ENCODE measurements around the gene HMGN2.
A peak's percentile ranks its signal among the peaks of the same experiment; 100 is the strongest.

HMGN2 gene

GRCh38 chr1:26470878-26471497, 1.3 kb upstream of the HMGN2 start:
- no peak for DNase-seq (ENCODE audit: low read depth, low spot score)
- Histone ChIP-seq H3K27me3 (ENCODE audit: insufficient read depth, insufficient read length) (no peaks in the 10 kb centered on the region), H3K4me3 (ENCODE audit: insufficient read length, low read depth) (peak overlapping the region; percentile 79), H3K4me1 (ENCODE audit: insufficient read depth, insufficient read length) (peaks cover 26% of the 10 kb centered on the region), H3K9me3 (ENCODE audit: insufficient read depth, low read length) (no peaks in the 10 kb centered on the region), H3K9ac (ENCODE audit: insufficient read length, low read depth) (peak overlapping the region; percentile 92), H3K36me3 (ENCODE audit: insufficient read depth, insufficient read length, low read length) (peaks cover 64% of the 10 kb centered on the region)
- TF ChIP-seq ZNF274 (IDR thresholded peaks at IDR 0.05; ENCODE audit: low read depth, low read length) (no peak), YY1 (IDR thresholded peaks at IDR 0.05; ENCODE audit: insufficient read depth, insufficient read length) (no peak), SUZ12 (IDR thresholded peaks at IDR 0.05; ENCODE audit: extremely low read depth, insufficient read depth, insufficient read length) (no peak)

GRCh38 chr1:26471498-26472319, 531 bp upstream of the HMGN2 start:
- Histone ChIP-seq H3K4me3 (ENCODE audit: insufficient read length, low read depth) (peak overlapping the region; percentile 79), H3K27me3 (ENCODE audit: insufficient read depth, insufficient read length) (no peaks in the 10 kb centered on the region), H3K9ac (ENCODE audit: insufficient read length, low read depth) (peak overlapping the region; percentile 92), H3K9me3 (ENCODE audit: insufficient read depth, low read length) (no peaks in the 10 kb centered on the region), H3K4me1 (ENCODE audit: insufficient read depth, insufficient read length) (peaks cover 26% of the 10 kb centered on the region), H3K36me3 (ENCODE audit: insufficient read depth, insufficient read length, low read length) (peaks cover 64% of the 10 kb centered on the region)
- DNase-seq (ENCODE audit: low read depth, low spot score), result peak; percentile 70
- TF ChIP-seq YY1 (IDR thresholded peaks at IDR 0.05; ENCODE audit: insufficient read depth, insufficient read length) (no peak), SUZ12 (IDR thresholded peaks at IDR 0.05; ENCODE audit: extremely low read depth, insufficient read depth, insufficient read length) (no peak), ZNF274 (IDR thresholded peaks at IDR 0.05; ENCODE audit: low read depth, low read length) (no peak)

- H3K27me3 ChIP-seq (ENCODE audit: insufficient read depth, insufficient read length), result no peaks in the 10 kb centered on the region
- TF ChIP-seq SUZ12 (IDR thresholded peaks at IDR 0.05; ENCODE audit: extremely low read depth, insufficient read depth, insufficient read length) (no peak), YY1 (IDR thresholded peaks at IDR 0.05; ENCODE audit: insufficient read depth, insufficient read length) (no peak), ZNF274 (IDR thresholded peaks at IDR 0.05; ENCODE audit: low read depth, low read length) (no peak)
- DNase-seq (ENCODE audit: low read depth, low spot score), result peak; percentile 86
- peaks cover 63% of the 10 kb centered on the region for H3K36me3 ChIP-seq (ENCODE audit: insufficient read depth, insufficient read length, low read length)
- no peaks in the 10 kb centered on the region for H3K9me3 ChIP-seq (ENCODE audit: insufficient read depth, low read length)
- peak overlapping the region; percentile 79 for H3K4me3 ChIP-seq (ENCODE audit: insufficient read length, low read depth)
- H3K9ac ChIP-seq (ENCODE audit: insufficient read length, low read depth), result peak overlapping the region; percentile 96
- peaks cover 26% of the 10 kb centered on the region for H3K4me1 ChIP-seq (ENCODE audit: insufficient read depth, insufficient read length)
Observed at GRCh38 chr1:26472901-26473845, 933 bp downstream of the HMGN2 start.

- H3K4me3 ChIP-seq (ENCODE audit: insufficient read length, low read depth), result no peak overlapping the region
- no peak for DNase-seq (ENCODE audit: low read depth, low spot score)
- H3K9ac ChIP-seq (ENCODE audit: insufficient read length, low read depth), result no peak overlapping the region
- H3K4me1 ChIP-seq (ENCODE audit: insufficient read depth, insufficient read length), result peaks cover 16% of the 10 kb centered on the region
- H3K9me3 ChIP-seq (ENCODE audit: insufficient read depth, low read length), result no peaks in the 10 kb centered on the region
- peaks cover 52% of the 10 kb centered on the region for H3K36me3 ChIP-seq (ENCODE audit: insufficient read depth, insufficient read length, low read length)
- no peaks in the 10 kb centered on the region for H3K27me3 ChIP-seq (ENCODE audit: insufficient read depth, insufficient read length)
- TF ChIP-seq ZNF274 (IDR thresholded peaks at IDR 0.05; ENCODE audit: low read depth, low read length) (no peak), YY1 (IDR thresholded peaks at IDR 0.05; ENCODE audit: insufficient read depth, insufficient read length) (no peak), SUZ12 (IDR thresholded peaks at IDR 0.05; ENCODE audit: extremely low read depth, insufficient read depth, insufficient read length) (no peak)
Observed at GRCh38 chr1:26474818-26475217, 2.6 kb downstream of the HMGN2 start.

GRCh38 chr1:26475989-26476388, 3.7 kb downstream of the HMGN2 start:
- H3K9ac ChIP-seq (ENCODE audit: insufficient read length, low read depth), result no peak overlapping the region
- H3K36me3 ChIP-seq (ENCODE audit: insufficient read depth, insufficient read length, low read length), result peaks cover 49% of the 10 kb centered on the region
- TF ChIP-seq ZNF274 (IDR thresholded peaks at IDR 0.05; ENCODE audit: low read depth, low read length) (no peak), SUZ12 (IDR thresholded peaks at IDR 0.05; ENCODE audit: extremely low read depth, insufficient read depth, insufficient read length) (no peak), YY1 (IDR thresholded peaks at IDR 0.05; ENCODE audit: insufficient read depth, insufficient read length) (no peak)
- no peak for DNase-seq (ENCODE audit: low read depth, low spot score)
- H3K27me3 ChIP-seq (ENCODE audit: insufficient read depth, insufficient read length), result no peaks in the 10 kb centered on the region
- H3K4me1 ChIP-seq (ENCODE audit: insufficient read depth, insufficient read length), result peaks cover 8% of the 10 kb centered on the region
- no peaks in the 10 kb centered on the region for H3K9me3 ChIP-seq (ENCODE audit: insufficient read depth, low read length)
- no peak overlapping the region for H3K4me3 ChIP-seq (ENCODE audit: insufficient read length, low read depth)

GRCh38 chr1:26476958-26477357, 4.7 kb downstream of the HMGN2 start:
- Histone ChIP-seq H3K36me3 (ENCODE audit: insufficient read depth, insufficient read length, low read length) (peaks cover 51% of the 10 kb centered on the region), H3K4me1 (ENCODE audit: insufficient read depth, insufficient read length) (peaks cover 2% of the 10 kb centered on the region), H3K27me3 (ENCODE audit: insufficient read depth, insufficient read length) (no peaks in the 10 kb centered on the region), H3K9ac (ENCODE audit: insufficient read length, low read depth) (no peak overlapping the region), H3K9me3 (ENCODE audit: insufficient read depth, low read length) (no peaks in the 10 kb centered on the region), H3K4me3 (ENCODE audit: insufficient read length, low read depth) (no peak overlapping the region)
- no peak for DNase-seq (ENCODE audit: low read depth, low spot score)
- no peak for TF ChIP-seq ZNF274 (IDR thresholded peaks at IDR 0.05; ENCODE audit: low read depth, low read length)
- no peak for TF ChIP-seq YY1 (IDR thresholded peaks at IDR 0.05; ENCODE audit: insufficient read depth, insufficient read length)
- no peak for TF ChIP-seq SUZ12 (IDR thresholded peaks at IDR 0.05; ENCODE audit: extremely low read depth, insufficient read depth, insufficient read length)
